ENCODE results near the gene JMJD1C.
"Not testable (repeated sequence)": the region's sequence is repeated elsewhere in the genome, so short reads cannot be mapped to it uniquely, and the experiment has no call there.

Gene JMJD1C

DNA sequence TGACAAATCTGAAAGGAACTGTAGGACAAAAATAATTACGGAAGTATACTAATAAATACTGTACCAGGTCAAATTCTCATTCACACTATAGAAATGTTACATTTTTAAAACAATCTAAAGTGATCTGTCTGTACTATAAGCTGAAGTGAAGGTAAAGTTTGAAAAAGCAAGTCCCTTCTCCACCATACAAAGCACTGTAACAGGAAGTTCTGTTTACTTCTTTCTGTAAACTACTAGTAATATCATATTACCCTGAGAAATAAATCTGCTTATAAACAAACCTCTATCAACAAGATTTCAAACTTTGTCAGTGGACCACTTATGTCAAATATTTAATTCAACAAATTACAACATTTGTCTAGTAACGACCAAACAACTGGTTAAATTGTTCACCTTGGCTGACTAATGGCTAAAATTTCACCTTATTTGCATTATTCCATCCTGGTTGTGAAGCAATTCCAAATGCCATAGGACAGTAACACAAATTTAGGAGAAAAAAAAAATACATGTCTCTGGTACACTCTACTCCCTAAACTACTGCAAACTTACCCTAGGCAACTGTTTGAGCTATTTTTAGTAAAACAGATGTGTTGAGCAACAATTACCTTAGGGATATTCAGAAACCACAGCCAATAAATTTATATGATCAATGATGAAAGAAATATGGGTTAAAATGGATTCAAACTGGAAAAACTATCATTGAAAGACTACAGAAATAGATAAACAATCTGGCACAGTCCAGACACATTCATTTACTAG, 206.7 kb downstream of the JMJD1C start:
- DNase-seq (ENCODE audit: low read depth) = no peak

DNA sequence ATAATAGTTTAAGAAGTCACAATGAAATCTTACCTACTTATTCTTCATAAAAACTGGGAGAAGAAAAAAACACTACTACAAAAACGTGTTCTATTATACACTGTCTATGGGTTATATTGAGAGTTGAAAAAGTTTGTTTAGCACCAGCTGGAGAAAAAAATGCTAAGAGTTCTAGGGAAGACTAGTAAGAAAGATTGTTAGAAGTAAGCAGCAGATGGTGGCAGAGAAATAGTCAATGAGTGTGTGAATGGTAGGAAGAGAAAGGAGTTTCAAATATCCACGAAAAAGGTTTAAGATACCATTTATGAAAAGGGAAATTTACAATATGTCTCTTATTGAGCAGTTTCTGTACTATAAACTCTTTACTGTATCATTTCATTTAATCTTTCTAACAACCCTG, 208.0 kb downstream of the JMJD1C start:
- no peak for DNase-seq (ENCODE audit: low read depth)

DNA sequence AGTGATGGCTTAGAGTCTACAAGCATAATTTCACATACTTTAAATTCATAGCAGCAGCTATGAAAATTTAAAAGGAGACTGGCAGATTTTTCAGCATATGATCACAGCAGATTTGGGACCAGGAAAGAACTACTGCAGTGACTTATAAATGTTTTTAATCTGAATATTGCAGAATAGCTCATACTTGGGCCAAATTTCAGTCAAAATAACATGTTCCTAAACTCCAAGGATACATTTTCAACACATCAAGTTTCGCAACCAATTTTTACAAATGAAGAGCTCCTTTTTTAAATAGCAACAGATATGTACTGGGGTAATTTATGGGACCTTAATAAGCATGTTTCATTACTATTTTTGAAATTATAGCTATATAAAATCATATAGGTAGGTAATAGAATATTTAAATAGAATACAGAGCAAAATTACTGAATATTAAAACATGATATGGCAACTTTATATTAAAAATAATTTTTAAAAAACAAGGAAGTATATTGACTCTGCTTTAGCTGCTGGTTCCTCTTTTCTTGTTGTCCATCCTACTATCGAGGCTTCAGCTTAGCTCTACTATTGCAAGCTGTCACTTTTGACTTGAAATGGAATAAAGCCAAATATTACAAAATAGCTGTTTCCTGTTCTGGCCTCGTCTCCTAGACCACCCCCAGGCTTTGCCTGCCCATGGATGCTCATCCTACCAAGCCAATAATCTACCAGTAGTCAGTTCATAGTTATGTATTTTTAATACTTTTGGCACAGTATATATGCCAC, 209.6 kb downstream of the JMJD1C start:
- DNase-seq (ENCODE audit: low read depth) = no peak

DNA sequence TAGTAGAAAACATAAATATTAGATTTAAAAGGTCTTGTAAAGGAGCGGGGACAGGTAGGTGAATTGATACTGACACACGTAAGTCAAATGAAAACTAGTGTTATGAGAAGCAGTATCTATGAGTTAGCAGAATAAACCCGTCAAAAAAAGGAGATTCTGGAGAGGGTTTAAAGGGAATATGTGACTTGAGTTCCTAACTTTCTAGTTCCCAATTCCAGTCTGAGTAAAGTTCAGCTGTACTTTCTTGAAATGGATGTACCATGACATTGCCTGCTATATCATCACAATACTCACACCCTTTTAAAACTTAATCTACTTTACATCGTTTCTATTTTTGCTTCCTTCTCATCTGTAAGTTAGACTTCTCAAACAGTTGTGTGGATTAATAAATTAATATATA, 210.5 kb downstream of the JMJD1C start:
- no peak for DNase-seq (ENCODE audit: low read depth)

DNA sequence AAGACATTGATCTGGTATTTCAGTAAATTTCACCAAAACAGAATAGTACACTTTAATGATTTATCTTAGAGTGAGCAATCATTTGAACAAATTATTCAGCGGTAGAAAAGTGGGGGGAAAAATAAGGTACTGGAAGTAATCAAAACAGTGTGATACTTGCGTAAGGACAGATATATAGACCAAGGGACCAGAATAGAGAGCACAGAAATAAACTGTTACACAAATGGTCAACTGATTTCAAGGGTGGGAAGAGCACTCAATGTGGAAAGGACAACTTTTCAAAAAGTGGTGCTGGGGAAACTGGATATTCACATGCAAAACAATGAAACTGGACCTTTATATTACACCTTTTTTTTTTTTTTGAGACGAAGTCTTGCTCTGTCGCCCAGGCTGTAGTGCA, 212.7 kb downstream of the JMJD1C start:
- no peak for DNase-seq (ENCODE audit: low read depth)

DNA sequence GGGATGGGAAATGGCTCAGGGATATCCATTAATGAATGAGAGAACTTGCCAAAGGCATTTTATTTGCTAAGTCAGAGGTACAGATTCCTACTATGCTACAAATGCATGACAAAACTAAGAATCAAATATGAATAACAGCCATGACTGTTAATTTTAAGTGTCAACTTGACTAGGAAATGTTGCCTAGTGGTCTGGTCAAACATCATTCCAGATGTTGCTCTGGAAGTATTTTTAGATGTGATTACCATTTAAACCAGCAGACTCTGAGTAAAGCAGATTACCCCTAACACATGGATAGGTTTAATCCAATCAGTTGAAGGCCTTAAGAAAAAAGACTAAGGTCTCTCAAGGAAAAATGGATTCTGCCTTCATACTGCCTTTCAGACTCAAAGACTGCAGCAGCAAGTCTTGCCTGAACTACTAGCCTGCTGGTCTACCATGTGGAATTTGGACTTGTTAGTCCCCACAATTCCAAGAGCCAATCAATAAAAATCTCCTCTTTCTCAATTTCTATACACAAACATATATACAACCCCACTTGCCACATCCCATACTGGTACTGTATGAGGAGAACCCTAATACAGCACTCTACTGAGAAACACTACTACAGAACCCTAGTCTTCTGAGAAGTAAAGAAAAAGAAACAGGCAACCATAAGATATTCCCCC, 213.5 kb downstream of the JMJD1C start:
- no peak for DNase-seq (ENCODE audit: low read depth)

DNA sequence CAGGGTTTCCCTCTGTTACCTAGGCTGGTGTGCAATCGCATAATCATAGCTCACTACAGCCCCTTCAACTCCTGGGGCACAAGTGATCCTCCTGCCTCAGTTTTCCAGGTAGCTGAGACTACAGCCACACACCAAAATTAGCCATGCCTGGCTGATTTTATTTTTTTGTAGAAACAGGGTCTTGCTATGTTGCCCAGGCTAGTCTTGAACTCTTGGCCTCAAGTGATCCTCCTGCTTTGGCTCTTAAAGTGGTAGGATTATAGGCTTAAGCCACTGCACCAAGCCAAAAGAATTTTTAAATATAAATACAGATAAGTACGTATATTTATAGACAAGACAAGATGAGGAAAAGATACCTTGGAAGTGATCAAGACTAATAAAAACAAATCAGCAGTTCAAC, 215.7 kb downstream of the JMJD1C start:
- no peak for DNase-seq (ENCODE audit: low read depth)

DNA sequence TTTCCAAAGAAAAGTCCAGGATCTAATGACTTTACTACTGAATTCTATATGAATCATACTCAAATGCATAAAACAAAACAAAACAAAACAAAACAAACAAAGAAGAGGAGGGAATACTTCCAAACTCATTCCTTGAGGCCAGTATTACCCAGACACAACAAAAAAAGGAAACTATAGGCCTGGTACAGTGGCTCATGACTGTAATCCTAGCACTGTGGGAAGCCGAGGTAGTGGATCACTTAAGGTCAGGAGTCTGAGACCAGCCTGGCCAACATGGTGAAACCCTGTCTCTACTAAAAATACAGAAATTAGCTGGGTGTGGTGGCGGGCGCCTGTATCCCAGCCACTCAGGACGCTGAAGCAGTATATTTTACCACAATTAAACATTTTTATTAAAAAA, 218.0 kb downstream of the JMJD1C start:
- DNase-seq (ENCODE audit: low read depth) = no peak

DNA sequence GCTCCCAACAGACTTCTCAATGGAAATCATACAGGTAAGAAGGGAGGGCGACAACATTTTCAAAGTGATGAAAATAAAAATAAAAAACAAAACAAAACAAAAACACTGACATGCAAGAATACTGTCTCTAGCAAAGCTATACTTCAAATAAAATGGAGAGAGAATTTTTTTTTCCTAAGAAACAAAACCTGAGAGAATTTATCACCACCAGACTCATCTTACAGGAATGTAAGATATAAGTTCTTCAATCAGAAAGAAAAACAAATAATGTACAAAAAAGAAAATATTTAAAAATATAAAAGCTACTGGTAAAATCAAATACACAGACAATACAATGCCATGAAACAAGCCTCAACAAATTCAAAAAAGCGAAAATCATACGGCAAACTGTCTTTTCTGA, 219.4 kb downstream of the JMJD1C start:
- no peak for DNase-seq (ENCODE audit: low read depth)

DNA sequence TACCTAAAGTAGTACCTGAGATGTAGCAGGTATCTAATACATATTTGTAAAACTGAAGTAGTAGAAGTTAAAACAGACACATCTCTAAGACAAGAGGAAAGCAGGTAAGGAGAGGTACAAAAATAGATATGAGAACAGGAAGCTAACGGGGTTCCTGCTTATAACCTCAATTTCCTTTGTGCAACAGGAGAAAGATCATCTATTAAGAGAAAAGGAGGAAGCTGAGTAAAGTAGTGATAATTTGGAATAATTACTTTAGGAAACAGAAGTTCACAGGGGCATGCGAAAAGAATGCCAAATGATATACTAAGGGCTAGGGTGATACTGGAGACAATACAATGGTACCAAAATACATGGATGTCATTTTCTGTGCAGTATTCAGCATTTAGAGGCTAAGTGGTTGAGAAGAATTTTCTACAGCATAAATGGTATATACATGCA, 223.9 kb downstream of the JMJD1C start:
- no peak for DNase-seq (ENCODE audit: low read depth)

DNA sequence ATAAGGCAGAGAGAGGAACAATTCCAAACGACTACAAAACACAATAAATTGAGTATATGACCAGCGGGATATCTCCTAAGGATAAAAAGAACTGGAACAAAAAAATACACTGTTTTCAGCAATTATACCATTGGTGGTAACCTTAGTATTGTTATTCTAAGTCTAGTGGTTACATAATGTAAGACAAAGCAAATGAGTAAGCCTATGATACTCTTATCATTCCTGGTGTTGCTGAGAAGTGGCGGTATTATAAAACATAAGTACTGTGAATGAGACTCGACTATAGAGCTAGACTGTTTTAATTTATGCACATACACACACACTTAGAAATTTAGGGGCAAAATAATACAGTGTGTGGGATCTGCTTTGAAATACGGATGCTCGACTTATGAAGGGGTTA, 225.0 kb downstream of the JMJD1C start:
- no peak for DNase-seq (ENCODE audit: low read depth)

DNA sequence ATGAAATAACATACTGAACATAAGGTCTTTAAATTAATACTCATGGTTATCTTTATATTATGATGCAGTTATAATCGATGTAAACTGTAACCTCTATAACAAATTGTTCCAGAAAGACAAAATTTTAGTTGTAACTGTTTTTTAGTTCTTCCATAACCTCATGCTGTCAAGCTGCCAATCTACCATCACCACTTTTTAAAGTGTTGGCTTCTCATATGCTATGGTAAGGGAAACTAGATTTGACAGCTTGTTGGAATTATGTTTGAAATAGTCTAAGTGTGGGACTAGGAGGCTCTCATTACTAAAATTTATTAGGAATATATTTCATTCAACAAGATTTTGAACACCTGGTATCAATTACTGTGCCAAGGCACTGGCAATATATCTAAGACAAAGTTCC, 227.3 kb downstream of the JMJD1C start:
- no peak for DNase-seq (ENCODE audit: low read depth)

DNA sequence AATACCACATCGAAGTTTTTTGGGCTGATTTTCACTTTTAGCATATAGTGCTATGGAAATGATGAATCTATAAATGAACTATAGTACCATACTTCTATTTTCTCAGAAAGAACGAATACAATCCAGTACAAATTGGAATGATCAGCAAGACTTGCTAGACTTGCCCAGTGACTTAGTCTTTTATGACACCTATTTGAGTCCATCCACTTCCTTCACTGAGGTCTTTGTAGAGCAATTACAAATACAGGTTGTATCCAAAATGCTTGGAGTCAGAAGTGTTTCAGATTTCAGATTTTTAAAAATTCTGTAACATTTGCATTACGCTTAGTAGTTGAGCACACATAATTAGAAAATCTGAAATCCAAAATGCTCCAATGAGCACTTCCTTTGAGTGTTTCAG, 228.4 kb downstream of the JMJD1C start:
- DNase-seq (ENCODE audit: low read depth) = no peak

DNA sequence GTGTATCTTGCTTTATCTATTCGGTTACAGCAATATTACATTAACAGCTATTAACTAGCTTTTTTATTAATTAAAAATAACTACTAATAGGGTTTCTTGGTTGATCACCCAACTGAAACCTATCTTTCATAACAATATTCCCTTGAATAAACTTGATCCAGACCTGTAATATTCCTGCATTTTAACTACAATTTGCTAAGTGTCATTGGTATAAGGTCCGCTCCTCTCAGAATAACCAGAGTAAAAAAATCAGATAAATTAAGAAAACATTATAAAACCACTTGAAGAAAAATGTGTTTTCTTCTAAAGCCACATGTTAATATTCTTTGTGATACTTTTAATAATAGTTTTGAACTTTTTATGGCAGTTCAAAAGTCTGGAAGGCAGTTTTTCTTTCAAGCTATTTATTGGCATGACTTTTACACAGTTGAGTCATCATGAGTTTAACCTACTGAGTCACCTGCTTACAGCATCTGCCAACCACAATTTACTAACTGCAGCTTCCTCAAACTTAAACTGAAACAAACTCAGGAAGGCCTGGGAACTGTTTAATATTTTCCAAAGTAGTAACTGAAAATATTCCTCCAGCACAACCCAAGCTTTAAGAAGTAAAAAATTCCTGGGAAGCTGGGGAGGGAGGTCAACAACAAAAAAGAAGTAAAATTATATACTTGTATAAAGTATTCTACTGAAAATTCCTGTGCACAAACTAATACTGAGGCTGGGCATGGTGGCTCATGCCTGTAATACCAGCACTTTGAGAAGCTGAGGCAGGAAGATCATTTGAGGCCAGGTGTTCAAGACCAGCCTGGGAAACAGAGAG, 229.5 kb downstream of the JMJD1C start:
- no peak for DNase-seq (ENCODE audit: low read depth)

DNA sequence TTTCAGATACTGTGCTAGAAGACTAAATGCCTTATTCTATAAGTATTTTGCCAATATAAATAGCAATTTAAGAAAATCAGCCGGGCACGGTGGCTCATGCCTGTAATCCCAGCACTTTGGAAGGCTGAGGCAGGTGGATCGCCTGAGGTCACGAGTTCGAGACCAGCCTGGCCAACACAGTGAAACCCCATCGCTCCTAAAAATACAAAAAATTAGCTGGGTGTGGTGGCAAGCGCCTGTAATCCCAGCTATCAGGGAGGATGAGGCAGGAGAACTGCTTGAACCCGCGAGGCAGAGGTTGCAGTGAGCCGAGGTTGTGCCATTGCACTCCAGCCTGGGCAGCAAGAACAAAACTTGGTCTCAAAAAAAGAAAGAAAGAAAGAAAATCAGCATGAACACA, 230.6 kb downstream of the JMJD1C start:
- DNase-seq (ENCODE audit: low read depth) = not testable (repeated sequence)

DNA sequence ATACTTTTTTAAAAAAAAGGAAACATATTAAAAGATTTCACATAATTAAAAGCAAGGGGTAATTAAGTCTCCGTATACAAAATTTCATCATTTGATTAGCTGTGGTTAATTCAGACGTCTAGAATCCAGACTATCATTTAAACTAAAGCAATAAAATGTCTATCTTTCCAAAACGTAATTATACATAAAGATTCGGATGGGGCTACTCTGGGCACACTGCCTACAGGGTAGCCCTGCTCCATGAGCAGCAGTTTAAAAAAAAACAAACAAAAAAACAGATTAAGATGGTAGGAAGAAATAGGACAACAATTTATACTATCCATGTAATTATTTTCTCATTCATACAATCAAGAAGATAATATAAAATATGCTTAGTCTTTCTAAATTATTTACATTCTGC, 236.6 kb downstream of the JMJD1C start:
- DNase-seq (ENCODE audit: low read depth) = no peak

DNA sequence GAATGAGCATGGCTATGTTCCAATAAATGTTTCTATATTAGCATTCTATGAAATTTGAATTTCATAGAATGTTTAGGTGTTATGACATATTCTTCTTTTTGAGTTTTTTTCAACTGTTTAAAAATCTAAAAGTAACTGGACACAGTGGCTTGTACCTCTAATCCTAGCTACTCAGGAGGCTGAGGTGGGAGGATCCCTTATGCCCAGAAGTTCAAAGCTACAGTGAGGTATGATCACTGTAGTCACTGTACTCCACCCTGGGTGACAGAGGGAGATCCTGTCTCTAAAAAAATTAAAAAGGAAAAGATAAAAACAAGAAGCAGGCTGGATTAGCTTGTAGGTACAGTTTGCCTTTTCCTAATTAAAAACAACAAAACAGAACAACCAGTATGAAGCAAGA, 237.5 kb downstream of the JMJD1C start:
- no peak for DNase-seq (ENCODE audit: low read depth)

DNA sequence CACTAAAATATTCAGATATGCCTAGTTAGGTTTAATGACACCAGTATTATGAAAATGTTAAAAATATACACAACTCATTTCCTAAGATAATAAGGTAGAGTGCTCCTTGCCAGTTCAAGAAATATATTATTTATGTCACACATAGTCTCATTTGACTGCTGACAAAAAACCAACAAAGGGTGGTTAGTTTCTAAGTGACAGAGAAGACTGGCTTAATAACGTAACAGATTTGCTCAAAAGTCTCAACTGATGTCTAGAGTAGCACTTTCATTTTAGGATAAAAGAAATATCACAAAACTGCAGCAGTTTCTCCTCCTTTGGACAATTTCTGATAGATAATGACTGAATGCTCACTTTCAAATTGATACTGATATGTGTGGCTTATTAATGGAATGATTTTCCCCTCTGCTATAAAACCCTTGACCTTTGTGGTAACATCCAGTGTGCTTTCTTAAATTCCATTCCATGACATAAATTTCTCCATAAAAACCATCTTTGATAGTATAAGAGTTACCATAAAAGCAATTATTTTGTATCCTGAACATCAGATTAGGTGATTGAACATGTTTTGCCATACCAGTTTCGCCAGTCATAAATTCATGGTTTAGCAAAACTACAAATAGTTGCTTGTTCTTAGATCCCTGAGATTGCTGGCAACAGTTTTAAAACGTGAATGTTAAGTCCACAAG, 238.4 kb downstream of the JMJD1C start:
- DNase-seq (ENCODE audit: low read depth) = no peak

DNA sequence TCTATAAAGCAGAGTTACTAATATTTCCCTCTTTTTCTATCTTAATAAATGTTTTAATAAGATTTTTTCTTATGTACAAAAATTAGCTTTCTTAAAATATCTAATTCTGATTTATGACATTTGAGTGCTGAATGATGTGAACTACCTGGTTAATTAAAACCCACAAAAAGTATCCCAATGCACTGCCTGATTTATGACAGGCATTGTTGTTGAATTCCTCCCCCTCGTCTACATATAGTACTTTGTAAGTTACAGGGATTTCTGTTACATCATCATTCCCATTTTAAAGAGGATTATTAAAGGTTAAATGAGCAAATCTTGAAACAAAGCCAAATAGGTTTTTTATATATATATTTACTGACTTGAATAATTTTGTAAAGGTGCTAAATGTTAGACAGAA, 241.5 kb downstream of the JMJD1C start:
- no peak for DNase-seq (ENCODE audit: low read depth)

DNA sequence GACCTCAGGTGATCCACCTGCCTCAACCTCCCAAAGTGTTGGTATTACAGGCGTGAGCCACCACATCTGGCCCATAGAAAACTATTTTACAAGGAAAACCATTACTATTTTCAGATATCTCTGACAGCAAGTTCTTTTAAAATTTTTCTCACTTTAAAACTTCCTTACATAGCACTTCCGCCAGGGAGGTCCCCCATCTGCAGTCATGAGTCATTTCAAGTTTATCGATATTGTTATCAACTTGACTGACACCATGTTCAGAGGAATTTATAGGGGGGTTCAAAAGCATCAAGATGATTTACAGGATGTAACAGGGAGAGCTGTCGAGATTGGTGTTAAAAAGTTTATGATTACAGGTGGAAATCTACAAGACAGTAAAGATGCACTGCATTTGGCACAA, 243.8 kb downstream of the JMJD1C start:
- DNase-seq (ENCODE audit: low read depth) = no peak

DNA sequence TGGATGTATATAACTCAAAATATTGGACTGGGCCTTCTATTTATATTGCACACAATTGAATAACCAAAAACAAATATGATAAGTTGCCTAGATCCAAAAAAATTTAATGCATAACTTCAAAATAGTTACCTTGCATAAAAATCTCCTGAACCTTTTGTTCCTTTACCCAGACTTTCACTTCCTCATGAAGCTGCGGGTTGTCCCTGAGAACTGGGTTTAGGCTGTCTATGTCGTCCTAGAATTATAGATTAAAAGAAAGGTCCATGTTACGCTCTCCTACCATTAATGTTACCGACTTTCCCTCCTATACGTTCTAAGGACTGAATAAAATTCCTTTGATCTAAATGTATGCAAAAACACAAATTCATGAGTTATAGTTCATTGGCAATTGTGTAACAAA, 246.0 kb downstream of the JMJD1C start:
- no peak for DNase-seq (ENCODE audit: low read depth)

DNA sequence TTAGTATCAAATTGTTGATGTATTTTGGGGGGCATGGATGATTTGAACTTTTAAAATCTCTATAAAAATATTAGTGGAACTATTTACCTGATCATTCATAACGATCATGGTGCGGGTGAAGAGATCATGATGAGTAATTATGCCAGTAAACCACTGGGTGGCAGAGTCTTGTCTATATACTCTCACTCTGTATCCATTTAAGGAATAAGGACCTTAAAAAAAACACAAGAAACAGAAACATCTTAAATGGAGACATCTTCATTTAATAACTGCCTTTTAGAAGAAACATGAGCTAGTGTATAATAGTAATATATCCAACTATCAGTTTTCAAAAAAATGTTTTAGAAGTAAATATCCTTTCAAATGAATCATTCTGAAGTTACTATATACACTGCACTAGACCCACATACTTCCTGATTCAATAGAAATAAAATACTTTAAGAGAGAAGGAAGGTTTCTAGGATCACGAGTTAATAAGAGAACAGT, 248.6 kb downstream of the JMJD1C start:
- no peak for DNase-seq (ENCODE audit: low read depth)
